ENCODE results near the gene MAN1C1. TPM values are rescaled to one million over a fixed set of nuclear protein-coding genes. Genes with fewer than 3 reads are reported as not detected.
"Not testable (repeated sequence)": the region's sequence is repeated elsewhere in the genome, so short reads cannot be mapped to it uniquely, and the experiment has no call there.

The MAN1C1 gene
- total RNA-seq, 1 donor from 2014 or later, result 9.1 TPM

DNA sequence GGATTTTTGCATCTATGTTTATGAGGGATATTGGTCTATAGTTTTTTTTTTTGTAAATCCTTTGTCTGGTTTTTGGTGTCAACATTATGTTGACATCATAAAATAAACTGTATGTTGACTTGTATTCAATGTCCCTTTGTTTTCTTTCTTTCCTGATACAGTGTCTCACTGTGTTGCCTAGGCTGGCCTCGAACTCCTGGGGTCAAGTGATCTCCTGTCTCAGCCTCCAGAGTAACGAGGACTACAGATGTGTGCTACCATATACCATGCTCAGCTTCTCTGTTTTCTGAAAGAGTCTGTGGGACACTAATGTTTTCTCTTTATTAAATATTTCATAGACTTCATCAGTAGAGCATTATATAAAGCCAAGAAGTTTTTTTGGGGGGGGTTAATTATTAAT is 18.3 kb downstream of the MAN1C1 start:
- peaks cover 11% of the 10 kb centered on the region for H3K9me3 Mint-ChIP-seq
- TF ChIP-seq, protein P1, sequence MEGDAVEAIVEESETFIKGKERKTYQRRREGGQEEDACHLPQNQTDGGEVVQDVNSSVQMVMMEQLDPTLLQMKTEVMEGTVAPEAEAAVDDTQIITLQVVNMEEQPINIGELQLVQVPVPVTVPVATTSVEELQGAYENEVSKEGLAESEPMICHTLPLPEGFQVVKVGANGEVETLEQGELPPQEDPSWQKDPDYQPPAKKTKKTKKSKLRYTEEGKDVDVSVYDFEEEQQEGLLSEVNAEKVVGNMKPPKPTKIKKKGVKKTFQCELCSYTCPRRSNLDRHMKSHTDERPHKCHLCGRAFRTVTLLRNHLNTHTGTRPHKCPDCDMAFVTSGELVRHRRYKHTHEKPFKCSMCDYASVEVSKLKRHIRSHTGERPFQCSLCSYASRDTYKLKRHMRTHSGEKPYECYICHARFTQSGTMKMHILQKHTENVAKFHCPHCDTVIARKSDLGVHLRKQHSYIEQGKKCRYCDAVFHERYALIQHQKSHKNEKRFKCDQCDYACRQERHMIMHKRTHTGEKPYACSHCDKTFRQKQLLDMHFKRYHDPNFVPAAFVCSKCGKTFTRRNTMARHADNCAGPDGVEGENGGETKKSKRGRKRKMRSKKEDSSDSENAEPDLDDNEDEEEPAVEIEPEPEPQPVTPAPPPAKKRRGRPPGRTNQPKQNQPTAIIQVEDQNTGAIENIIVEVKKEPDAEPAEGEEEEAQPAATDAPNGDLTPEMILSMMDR (conservative IDR thresholded peaks at IDR 0.05), result no peak
- H3K4me3 Mint-ChIP-seq, result no peak overlapping the region
- peaks cover 5% of the 10 kb centered on the region for H3K4me1 Mint-ChIP-seq (ENCODE audit: unreplicated experiment)
- peaks cover 9% of the 10 kb centered on the region for H3K27me3 Mint-ChIP-seq
- peaks cover 4% of the 10 kb centered on the region for H3K36me3 Mint-ChIP-seq
- DNase-seq (ENCODE audit: extremely low spot score, unreplicated experiment), result no peak
- no peak overlapping the region for H3K27ac Mint-ChIP-seq

DNA sequence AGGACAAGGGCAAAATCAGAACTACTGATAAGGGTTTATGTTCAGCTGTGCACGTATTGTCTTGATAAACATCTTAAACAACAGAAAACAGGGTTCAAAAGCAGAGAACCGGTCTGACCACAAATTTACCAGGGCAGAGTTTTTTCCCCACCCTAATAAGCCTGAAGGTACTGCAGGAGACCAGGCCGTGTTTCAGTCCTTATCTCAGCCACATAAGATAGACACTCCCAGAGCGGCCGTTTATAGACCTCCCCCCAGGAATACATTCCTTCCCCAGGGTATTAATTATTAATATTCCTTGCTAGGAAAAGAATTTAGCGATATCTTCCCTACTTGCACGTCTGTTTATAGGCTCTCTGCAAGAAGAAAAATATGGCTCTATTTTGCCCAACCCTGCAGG is 19.6 kb downstream of the MAN1C1 start:
- not testable (repeated sequence) for H3K4me3 Mint-ChIP-seq; H3K27ac Mint-ChIP-seq; H3K4me1 Mint-ChIP-seq (ENCODE audit: unreplicated experiment); DNase-seq (ENCODE audit: extremely low spot score, unreplicated experiment); H3K36me3 Mint-ChIP-seq
- peaks cover 11% of the 10 kb centered on the region for H3K9me3 Mint-ChIP-seq
- peaks cover 12% of the 10 kb centered on the region for H3K27me3 Mint-ChIP-seq

DNA sequence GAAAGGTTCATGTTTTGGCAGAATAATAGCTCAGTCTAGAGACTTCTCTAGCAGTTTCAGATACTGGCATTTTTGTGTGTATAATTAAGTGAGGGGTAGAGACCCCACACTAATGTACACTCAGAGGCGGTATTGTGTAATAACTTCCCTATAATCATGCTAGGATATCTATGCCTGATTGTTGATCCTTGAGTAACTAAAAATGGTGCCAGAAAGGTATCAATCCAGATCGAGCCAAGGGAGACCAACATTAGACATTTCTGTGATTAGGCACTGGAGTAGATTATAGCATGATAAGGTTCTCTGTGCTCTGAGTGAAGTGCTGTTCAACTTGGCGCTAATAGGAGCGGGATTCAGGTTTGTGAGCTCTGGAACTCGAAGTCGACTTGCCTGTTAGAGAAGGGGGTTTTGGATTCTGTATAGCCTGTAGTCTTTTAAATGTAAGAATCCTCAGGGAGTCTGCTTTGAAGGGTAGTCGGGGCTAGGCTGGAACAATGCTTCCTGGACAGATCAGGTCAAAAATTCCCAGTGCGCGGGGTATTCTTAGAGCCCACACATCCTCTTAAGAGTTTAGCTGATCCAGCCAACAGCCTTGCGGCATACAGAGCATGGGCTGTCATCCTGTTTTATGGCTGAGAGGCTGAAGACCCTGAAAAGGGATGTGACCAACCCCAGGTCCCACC is 24.2 kb downstream of the MAN1C1 start:
- Mint-ChIP-seq H3K36me3 (peaks cover 6% of the 10 kb centered on the region), H3K27me3 (peaks cover 11% of the 10 kb centered on the region), H3K4me1 (ENCODE audit: unreplicated experiment) (peaks cover 5% of the 10 kb centered on the region), H3K27ac (no peak overlapping the region), H3K9me3 (peaks cover 15% of the 10 kb centered on the region), H3K4me3 (no peak overlapping the region)
- peak; percentile 42 for DNase-seq (ENCODE audit: extremely low spot score, unreplicated experiment)
- TF ChIP-seq, protein P1 (conservative IDR thresholded peaks at IDR 0.05), result no peak

DNA sequence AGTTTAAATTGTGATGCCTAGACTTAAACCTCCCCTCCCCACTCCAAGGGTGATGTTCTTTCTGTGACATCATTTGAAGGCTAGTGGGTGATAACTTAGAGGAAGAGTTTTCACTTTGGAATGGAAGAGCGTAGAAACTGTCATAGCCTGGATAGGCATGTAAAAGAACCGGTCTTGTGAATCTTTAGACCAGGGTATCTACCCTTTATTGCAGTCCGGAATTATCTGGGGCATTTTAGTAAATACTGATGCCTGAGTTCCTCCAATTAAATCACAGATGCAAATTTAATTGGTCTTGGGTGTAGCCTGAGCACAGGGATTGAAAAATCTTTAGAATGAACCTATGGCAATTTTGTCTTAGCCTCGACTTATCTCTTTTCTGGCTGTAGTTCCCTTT is 24.7 kb downstream of the MAN1C1 start:
- H3K4me1 Mint-ChIP-seq (ENCODE audit: unreplicated experiment), result peaks cover 5% of the 10 kb centered on the region
- TF ChIP-seq, protein P1 (conservative IDR thresholded peaks at IDR 0.05), result no peak
- peaks cover 6% of the 10 kb centered on the region for H3K36me3 Mint-ChIP-seq
- H3K4me3 Mint-ChIP-seq, result no peak overlapping the region
- peaks cover 15% of the 10 kb centered on the region for H3K9me3 Mint-ChIP-seq
- DNase-seq (ENCODE audit: extremely low spot score, unreplicated experiment), result no peak
- H3K27me3 Mint-ChIP-seq, result peaks cover 11% of the 10 kb centered on the region
- no peak overlapping the region for H3K27ac Mint-ChIP-seq

DNA sequence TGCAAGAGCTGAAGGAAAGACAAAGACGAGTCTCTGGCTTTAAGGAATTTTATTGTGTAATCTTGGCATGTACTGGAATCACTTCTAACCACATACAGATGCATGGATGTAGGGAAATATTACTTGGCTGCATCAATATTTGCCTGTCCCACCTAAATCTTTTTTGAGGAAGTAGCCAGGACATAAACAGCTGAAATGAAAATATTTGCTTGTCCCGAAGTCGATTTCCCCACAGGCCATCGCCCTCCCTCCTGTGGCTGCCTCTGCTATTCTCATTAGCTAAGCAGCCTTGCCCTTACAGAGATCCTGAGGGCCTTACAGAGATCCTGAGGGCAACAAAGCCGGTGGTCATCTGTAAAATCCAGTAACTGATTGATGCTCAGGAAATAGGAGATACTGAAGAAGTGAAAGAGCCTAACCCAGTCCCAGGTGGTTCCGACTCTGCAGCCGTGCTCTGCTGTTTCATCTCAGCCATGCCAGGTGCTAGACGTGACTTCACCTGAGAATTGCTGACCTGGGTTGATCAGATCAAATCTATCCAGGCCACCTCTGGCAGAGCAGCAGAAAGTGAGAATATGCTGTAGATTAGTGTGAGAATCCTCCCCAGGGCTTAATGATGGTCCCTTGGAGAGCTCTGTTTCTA is 25.5 kb downstream of the MAN1C1 start:
- DNase-seq (ENCODE audit: extremely low spot score, unreplicated experiment), result peak; percentile 11
- Mint-ChIP-seq H3K27me3 (peaks cover 11% of the 10 kb centered on the region), H3K9me3 (peaks cover 15% of the 10 kb centered on the region), H3K36me3 (peaks cover 6% of the 10 kb centered on the region), H3K27ac (peak overlapping the region; percentile 1), H3K4me1 (ENCODE audit: unreplicated experiment) (peaks cover 5% of the 10 kb centered on the region), H3K4me3 (no peak overlapping the region)
- TF ChIP-seq, protein P1 (conservative IDR thresholded peaks at IDR 0.05), result no peak

DNA sequence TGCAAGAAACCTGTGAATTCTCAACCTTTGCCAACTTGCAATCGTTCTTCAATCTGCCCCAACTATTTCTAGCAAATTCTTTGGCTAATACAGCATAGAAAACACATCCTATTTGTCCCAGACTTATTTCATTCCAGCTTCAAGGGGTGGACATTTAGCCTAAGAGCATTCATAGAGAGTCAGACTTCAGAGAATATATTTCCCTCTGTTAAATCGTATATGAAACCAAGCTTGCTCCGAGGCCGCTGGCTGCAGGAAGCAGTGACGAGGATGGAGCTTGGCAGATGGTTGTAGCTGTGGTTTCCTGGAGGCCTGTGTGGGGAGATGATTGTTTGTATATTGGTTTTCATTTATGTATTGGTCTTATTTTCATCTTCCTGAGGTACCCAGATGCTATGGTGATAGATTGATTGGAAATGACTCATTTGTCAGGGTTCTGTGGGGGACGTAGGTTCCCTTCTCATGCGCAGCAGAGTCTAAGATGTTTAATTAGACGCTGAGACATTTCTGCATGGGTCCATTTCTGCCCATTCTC is 26.1 kb downstream of the MAN1C1 start:
- TF ChIP-seq, protein P1 (conservative IDR thresholded peaks at IDR 0.05), result no peak
- H3K4me3 Mint-ChIP-seq, result no peak overlapping the region
- DNase-seq (ENCODE audit: extremely low spot score, unreplicated experiment), result peak; percentile 20
- peaks cover 5% of the 10 kb centered on the region for H3K4me1 Mint-ChIP-seq (ENCODE audit: unreplicated experiment)
- H3K36me3 Mint-ChIP-seq, result peaks cover 6% of the 10 kb centered on the region
- peaks cover 11% of the 10 kb centered on the region for H3K27me3 Mint-ChIP-seq
- peaks cover 12% of the 10 kb centered on the region for H3K9me3 Mint-ChIP-seq
- peak overlapping the region; percentile 1 for H3K27ac Mint-ChIP-seq

All from type B pancreatic cell (in vitro differentiated cells).